Body of pancreas (tissue), 2 donors: ENCODE measurements around the gene LRRC8A. TPM values are rescaled to one million over a fixed set of nuclear protein-coding genes. Genes with fewer than 3 reads are reported as not detected.

Experiments used
- total RNA-seq, 2 donors: library from RNA; depleted of rRNA; stranded (reverse); fragments of >200 nt; gene quantifications; one replicate each; pipeline ENCODE4 v1.1.0, GENCODE V29; 2016

LRRC8A gene
- total RNA-seq, 2 donors from 2014 or later: 21.0 to 23.7 TPM

Other genes with a start within 250 kb of the LRRC8A start
- 10 to 100 TPM; 58.1 to 62.3 TPM for gene DYNC2I2, start 225.3 kb upstream of the LRRC8A start, total RNA-seq
- 10 to 100 TPM; 70.9 to 87.2 TPM for gene SET, start 192.9 kb upstream of the LRRC8A start, total RNA-seq
- gene PKN3, start 179.6 kb upstream of the LRRC8A start, total RNA-seq: 10 to 100 TPM in 1 of 2 donors, 1 to 10 TPM in 1; 4.9 to 10.2 TPM
- 10 to 100 TPM; 21.1 to 64.9 TPM for gene ZDHHC12, start 158.0 kb upstream of the LRRC8A start, total RNA-seq
- 10 to 100 TPM; 25.7 to 41.9 TPM for gene ZER1, start 110.2 kb upstream of the LRRC8A start, total RNA-seq
- 10 to 100 TPM; 17.5 to 19.5 TPM for gene TBC1D13, start 94.9 kb upstream of the LRRC8A start, total RNA-seq
- gene ENDOG, start 63.6 kb upstream of the LRRC8A start, total RNA-seq: 10 to 100 TPM; 22.4 to 24.9 TPM
- gene SPOUT1, start 52.3 kb upstream of the LRRC8A start, total RNA-seq: 10 to 100 TPM; 16.2 to 16.3 TPM
- 1 to 10 TPM; 2.6 to 4.3 TPM for gene KYAT1, start 183 bp upstream of the LRRC8A start, total RNA-seq
- 10 to 100 TPM; 48.8 to 65.3 TPM for gene PHYHD1, start 38.8 kb downstream of the LRRC8A start, total RNA-seq
- gene DOLK, start 65.5 kb downstream of the LRRC8A start, total RNA-seq: 10 to 100 TPM in 1 of 2 donors, 1 to 10 TPM in 1; 8.0 to 12.2 TPM
- 10 to 100 TPM; 15.2 to 18.9 TPM for gene NUP188, start 65.6 kb downstream of the LRRC8A start, total RNA-seq
- gene SH3GLB2, start 146.2 kb downstream of the LRRC8A start, total RNA-seq: 100 to 1,000 TPM; 104 to 108 TPM
- gene MIGA2, start 154.5 kb downstream of the LRRC8A start, total RNA-seq: 10 to 100 TPM; 11.9 to 36.6 TPM
- gene DOLPP1, start 199.0 kb downstream of the LRRC8A start, total RNA-seq: 1 to 10 TPM; 2.9 to 7.9 TPM
- 100 to 1,000 TPM in 1 of 2 donors, 10 to 100 TPM in 1; 84.8 to 112 TPM for gene CRAT, start 228.7 kb downstream of the LRRC8A start, total RNA-seq
- gene PTPA, start 229.3 kb downstream of the LRRC8A start, total RNA-seq: 10 to 100 TPM; 32.7 to 52.1 TPM